H1 (cell line): ENCODE data around the gene LYPD6B. TPM values are rescaled to one million over a fixed set of nuclear protein-coding genes. Genes with fewer than 3 reads are reported as not detected.

Experiments used
- CTCF ChIA-PET: fragments of 300-600 bp; sonication (Branson Sonifier 250); formaldehyde crosslinking; loops from one replicate; lab custom pipeline; 2021; ENCODE audit not compliant: partially characterized antibody; lab: Charles Lee
- POLR2A ChIA-PET: fragments of 300-600 bp; sonication (Branson Sonifier 250); formaldehyde crosslinking; loops from one replicate; lab custom pipeline; 2021; ENCODE audit warnings: inconsistent platforms; ENCODE audit not compliant: partially characterized antibody; lab: Charles Lee
- DNase-seq, 2 experiments: peaks; one replicate each; pipeline versions ENCODE4 v3.0.0 to v3.0.0-alpha.2; 2010 to 2022; ENCODE audit warnings: low spot score in 2 of 2, low read depth in 1 of 2, mixed read lengths in 1 of 2
- FAIRE-seq: peaks from 2 replicates; lab custom pipeline; 2011; peaks lifted over from hg19 to GRCh38; lab: Jason Lieb, UNC
- H2AFZ ChIP-seq: 2 replicates; pipeline ENCODE4 v1.8.1; 2012; ENCODE audit warnings: low read length, inconsistent platforms
- H2AK5ac ChIP-seq: 2 replicates; pipeline ENCODE4 v1.6.1; 2013; ENCODE audit warnings: low read depth, low read length
- H2BK120ac ChIP-seq: replicated peaks from 2 replicates; pipeline ENCODE3; 2013; ENCODE audit warnings: low read depth, low read length, inconsistent platforms
- H2BK12ac ChIP-seq: 2 replicates; pipeline ENCODE4 v1.6.1; 2013; ENCODE audit warnings: low read depth, low read length
- H2BK15ac ChIP-seq: 2 replicates; pipeline ENCODE4 v1.6.1; 2013; ENCODE audit warnings: low read length
- H2BK20ac ChIP-seq: 2 replicates; pipeline ENCODE4 v1.6.1; 2013; ENCODE audit warnings: low read length
- H2BK5ac ChIP-seq: 2 replicates; pipeline ENCODE4 v1.6.1; 2013; ENCODE audit warnings: low read depth, low read length
- H3K14ac ChIP-seq: 2 replicates; pipeline ENCODE4 v1.6.1; 2013; ENCODE audit warnings: inconsistent platforms; ENCODE audit not compliant: insufficient read length
- H3K18ac ChIP-seq: 2 replicates; pipeline ENCODE4 v1.6.1; 2013; ENCODE audit warnings: low read length; ENCODE audit errors: extremely low read depth
- H3K23ac ChIP-seq: 2 replicates; pipeline ENCODE4 v1.6.1; 2013; ENCODE audit warnings: inconsistent platforms; ENCODE audit not compliant: insufficient read length
- H3K23me2 ChIP-seq: 2 replicates; pipeline ENCODE4 v1.6.1; 2013; ENCODE audit warnings: low read depth, low read length
- H3K27ac ChIP-seq: 2 replicates; pipeline ENCODE4 v1.6.1; 2011; ENCODE audit warnings: low read depth, low read length, inconsistent platforms
- H3K27me3 ChIP-seq, 4 experiments: replicated peaks in 1 of 4; 1 replicate in 1 of 4; 2 replicates in 3 of 4; pipeline versions ENCODE4 v1.6.1 to v1.8.1; 2011 to 2013; ENCODE audit warnings: low read length in 3 of 4, mild to moderate bottlenecking in 3 of 4, inconsistent platforms in 2 of 4, mixed read lengths in 2 of 4, moderate library complexity in 1 of 4; ENCODE audit not compliant: control insufficient read depth in 3 of 4, insufficient read depth in 3 of 4; ENCODE audit errors: extremely low read depth in 1 of 4
- H3K36me3 ChIP-seq, 4 experiments: 2 replicates each; pipeline versions ENCODE4 v1.6.1 to v1.8.1; 2011 to 2013; ENCODE audit warnings: mild to moderate bottlenecking in 4 of 4, low read length in 3 of 4, moderate library complexity in 2 of 4, control low read depth in 1 of 4, inconsistent platforms in 1 of 4; ENCODE audit not compliant: insufficient read depth in 4 of 4, control insufficient read depth in 2 of 4
- H3K4ac ChIP-seq: replicated peaks from 2 replicates; pipeline ENCODE3; 2013; ENCODE audit warnings: low read length, low read depth, mixed read lengths, inconsistent platforms; ENCODE audit not compliant: insufficient read length
- H3K4me1 ChIP-seq, 4 experiments: replicated peaks in 1 of 4; 1 replicate in 1 of 4; 2 replicates in 3 of 4; pipeline versions ENCODE4 v1.6.1 to v1.8.1; 2011 to 2013; ENCODE audit warnings: low read length in 3 of 4, inconsistent platforms in 2 of 4, mixed read lengths in 1 of 4; ENCODE audit not compliant: insufficient read depth in 4 of 4, control insufficient read depth in 3 of 4
- H3K4me2 ChIP-seq, 2 experiments: 2 replicates each; pipeline versions ENCODE4 v1.6.1 to v1.8.1; 2011 to 2013; ENCODE audit warnings: low read depth in 2 of 2, low read length in 2 of 2, control low read depth in 1 of 2, inconsistent platforms in 1 of 2, mild to moderate bottlenecking in 1 of 2; ENCODE audit not compliant: insufficient read depth in 1 of 2
- H3K4me3 ChIP-seq, 4 experiments: fragments of 200-600, 300-600 bp in 1 of 4; sonication (generic), shearing (Covaris generic), sonication (Bioruptor Twin) in 1 of 4; 2 replicates each; pipeline versions ENCODE4 v1.5.1 to v1.8.1; 2011 to 2016; ENCODE audit warnings: low read length in 4 of 4, low read depth in 3 of 4, control low read depth in 2 of 4, inconsistent platforms in 2 of 4, mild to moderate bottlenecking in 2 of 4, mixed read lengths in 1 of 4, moderate library complexity in 1 of 4; ENCODE audit not compliant: insufficient read depth in 2 of 4; ENCODE audit errors: extremely low read depth in 1 of 4
- H3K56ac ChIP-seq: replicated peaks from 2 replicates; pipeline ENCODE3; 2013; ENCODE audit warnings: low read depth, mild to moderate bottlenecking, mixed read lengths, low read length, inconsistent platforms; ENCODE audit not compliant: insufficient read length
- H3K79me1 ChIP-seq: 2 replicates; pipeline ENCODE4 v1.6.1; 2013; ENCODE audit warnings: low read depth, low read length, control low read depth
- H3K79me2 ChIP-seq, 2 experiments: 2 replicates each; pipeline versions ENCODE4 v1.6.1 to v1.8.1; 2012 to 2013; ENCODE audit warnings: low read length in 2 of 2, mild to moderate bottlenecking in 2 of 2, inconsistent platforms in 1 of 2; ENCODE audit not compliant: insufficient read depth in 2 of 2, control insufficient read depth in 1 of 2
- H3K9ac ChIP-seq, 4 experiments: replicated peaks in 1 of 4; 1 replicate in 1 of 4; 2 replicates in 3 of 4; pipeline versions ENCODE4 v1.6.1 to v1.8.1; 2011 to 2013; ENCODE audit warnings: low read depth in 3 of 4, low read length in 3 of 4, control low read depth in 2 of 4, mild to moderate bottlenecking in 2 of 4, moderate library complexity in 2 of 4, inconsistent platforms in 1 of 4; ENCODE audit errors: extremely low read depth in 1 of 4
- H3K9me3 ChIP-seq, 2 experiments: 2 replicates each; pipeline versions ENCODE4 v1.6.1 to v1.8.1; 2012 to 2013; ENCODE audit warnings: mild to moderate bottlenecking in 2 of 2, moderate library complexity in 2 of 2, control low read depth in 1 of 2, inconsistent platforms in 1 of 2, low read depth in 1 of 2, low read length in 1 of 2, mixed read lengths in 1 of 2; ENCODE audit not compliant: insufficient read depth in 2 of 2
- H4K20me1 ChIP-seq, 2 experiments: replicated peaks in 1 of 2; 2 replicates each; pipeline versions ENCODE3 to v1.8.1; 2011 to 2013; ENCODE audit warnings: inconsistent platforms in 2 of 2, low read length in 2 of 2, mild to moderate bottlenecking in 1 of 2; ENCODE audit not compliant: insufficient read depth in 2 of 2, control insufficient read depth in 1 of 2
- H4K5ac ChIP-seq: 2 replicates; pipeline ENCODE4 v1.6.1; 2013; ENCODE audit warnings: low read length, low read depth, mixed read lengths, inconsistent platforms; ENCODE audit not compliant: insufficient read length
- H4K8ac ChIP-seq: 2 replicates; pipeline ENCODE4 v1.8.0; 2013; ENCODE audit warnings: mild to moderate bottlenecking, moderate library complexity, low read length, inconsistent platforms; ENCODE audit not compliant: insufficient read depth; ENCODE audit errors: extremely low read depth
- H4K91ac ChIP-seq: replicated peaks from 2 replicates; pipeline ENCODE3; 2013; ENCODE audit warnings: low read length, mixed read lengths, inconsistent platforms; ENCODE audit not compliant: insufficient read length
- ASH2L ChIP-seq: fragments of 200-600, 300-600 bp; sonication (generic); IDR thresholded peaks from one replicate; pipeline ENCODE4 v1.7.1; 2017; ENCODE audit warnings: low read length
- CREB1 ChIP-seq: IDR thresholded peaks from 2 replicates; pipeline ENCODE4 v1.6.1; 2012; ENCODE audit warnings: inconsistent platforms
- E2F6 ChIP-seq: IDR thresholded peaks from 2 replicates; pipeline ENCODE4 v1.6.1; 2012; ENCODE audit warnings: inconsistent platforms
- EZH2 ChIP-seq: fragments of 200-600 bp; sonication (generic); IDR thresholded peaks from 2 replicates; pipeline ENCODE4 v1.7.1; 2012; ENCODE audit warnings: low read depth, mild to moderate bottlenecking, moderate library complexity, low read length, inconsistent platforms; ENCODE audit not compliant: severe bottlenecking
- KDM1A ChIP-seq: fragments of 200-600, 300-600 bp; sonication (generic); IDR thresholded peaks from 2 replicates; pipeline ENCODE4 v1.7.1; 2016; ENCODE audit warnings: mild to moderate bottlenecking, low read length, borderline replicate concordance
- RXRA ChIP-seq: IDR thresholded peaks from 2 replicates; pipeline ENCODE4 v1.6.1; 2011; ENCODE audit warnings: low read depth, mild to moderate bottlenecking, low read length, moderate library complexity; ENCODE audit not compliant: insufficient read depth
- SIRT6 ChIP-seq: IDR thresholded peaks from one replicate; pipeline ENCODE4 v1.7.1; 2012; ENCODE audit warnings: low read length, inconsistent platforms
- whole genome bisulfite sequencing, 2 experiments: shearing (Covaris generic) in 1 of 2; methylation state at CpG; one replicate each; pipeline versions ENCODE4 v1.1.6 to v1.1.7; 2013 to 2015; ENCODE audit warnings: low lambda C conversion rate in 2 of 2, mixed read lengths in 2 of 2, inconsistent platforms in 1 of 2, low coverage in 1 of 2, missing lambda C conversion rate in 1 of 2; ENCODE audit not compliant: insufficient replicate concordance in 2 of 2, insufficient coverage in 1 of 2, insufficient read length in 1 of 2; ENCODE audit errors: extremely low coverage in 1 of 2, missing lambda C conversion rate in 1 of 2; 5-methylcytosine and 5-hydroxymethylcytosine counted together
- polyA plus RNA-seq, 7 experiments: library from polyadenylated mRNA; depleted of rRNA in 3 of 7; stranded (reverse) in 5 of 7; unstranded in 2 of 7; fragments of >200 nt in 5 of 7; fragments of 200-250 nt in 2 of 7; gene quantifications; 1 replicate in 5 of 7; 2 replicates in 1 of 7; 4 replicates in 1 of 7; pipeline versions ENCODE4 v1.2.1 to v1.2.3, GENCODE V29; 2011 to 2013; ENCODE audit warnings: missing spikeins in 2 of 7, mixed read lengths in 2 of 7
- total RNA-seq: library from RNA; stranded (reverse); fragmentation: NEBNext Ultra II Directional; extraction: Animal tissue kit (Norgen Biotek cat#: 25700); gene quantifications from 2 replicates; pipeline ENCODE4 v1.2.1, GENCODE V29; 2021

The LYPD6B gene
- total and polyA plus RNA-seq, 2 of the 8 experiments (the other 6 are each of a cell fraction or from before 2014, with no cell fraction given), result 2.2 to 3.5 TPM

GRCh38 chr2:149062531-149062930, 24.0 kb downstream of the LYPD6B start:
- Histone ChIP-seq H3K14ac (no peak overlapping the region), H2BK12ac (no peak overlapping the region), H3K4ac (no peak overlapping the region), H3K27ac (no peak overlapping the region), H4K8ac (no peak overlapping the region), H2BK5ac (no peak overlapping the region), H3K9ac (no peak overlapping the region), H2AFZ (no peak overlapping the region), H3K23ac (no peak overlapping the region), H3K79me2 (no peaks in the 10 kb centered on the region), H2BK20ac (no peak overlapping the region), H3K9me3 (no peaks in the 10 kb centered on the region), H3K27me3 (no peaks in the 10 kb centered on the region), H4K5ac (no peak overlapping the region), H4K91ac (no peak overlapping the region), H2BK15ac (no peak overlapping the region), H3K79me1 (no peaks in the 10 kb centered on the region), H3K23me2 (no peaks in the 10 kb centered on the region; the same call in 1 of the 2 replicates), H3K36me3 (no peaks in the 10 kb centered on the region), H2BK120ac (no peak overlapping the region), H3K4me3 (no peak overlapping the region), H2AK5ac (no peak overlapping the region), H3K4me2 (no peak overlapping the region), H3K4me1 (peaks cover 0 to 2% (median 0%) of the 10 kb centered on the region in 4 experiments; a peak in 1 of 7 replicates), H3K56ac (no peak overlapping the region)
- CTCF ChIA-PET, result interaction anchor here (0.7 kb wide), 1 partner anchor 846 kb away, joined by 4 read pairs; no protein-coding TSS in a partner anchor
- DNase-seq, result no peak
- POLR2A ChIA-PET, result no interaction called here
- FAIRE-seq, result no peak
- no peak for TF ChIP-seq SIRT6
- TF ChIP-seq EZH2, result no peak
- TF ChIP-seq E2F6, result no peak
- TF ChIP-seq ASH2L, result no peak
- TF ChIP-seq RXRA, result no peak
- TF ChIP-seq KDM1A, result no peak
- TF ChIP-seq CREB1, result no peak
- TF ChIP-seq, all 59 proteins: peak for 0
- 84% methylated on average over 3 of the region's 3 CpGs; no CpG with 5 or more reads in 1 of the 2 experiments for WGBS, 2 experiments
- no peaks in the 10 kb centered on the region for H4K20me1 ChIP-seq
- no peak overlapping the region for H3K18ac ChIP-seq
